ENCODE results near the gene DOCK2. TPM values are rescaled to one million over a fixed set of nuclear protein-coding genes. Genes with fewer than 3 reads are reported as not detected.

DOCK2 gene
- total and polyA plus RNA-seq, 2 of the 8 experiments (the other 6 are each of a cell fraction or from before 2014, with no cell fraction given): 3.9 to 5.7 TPM

DNA sequence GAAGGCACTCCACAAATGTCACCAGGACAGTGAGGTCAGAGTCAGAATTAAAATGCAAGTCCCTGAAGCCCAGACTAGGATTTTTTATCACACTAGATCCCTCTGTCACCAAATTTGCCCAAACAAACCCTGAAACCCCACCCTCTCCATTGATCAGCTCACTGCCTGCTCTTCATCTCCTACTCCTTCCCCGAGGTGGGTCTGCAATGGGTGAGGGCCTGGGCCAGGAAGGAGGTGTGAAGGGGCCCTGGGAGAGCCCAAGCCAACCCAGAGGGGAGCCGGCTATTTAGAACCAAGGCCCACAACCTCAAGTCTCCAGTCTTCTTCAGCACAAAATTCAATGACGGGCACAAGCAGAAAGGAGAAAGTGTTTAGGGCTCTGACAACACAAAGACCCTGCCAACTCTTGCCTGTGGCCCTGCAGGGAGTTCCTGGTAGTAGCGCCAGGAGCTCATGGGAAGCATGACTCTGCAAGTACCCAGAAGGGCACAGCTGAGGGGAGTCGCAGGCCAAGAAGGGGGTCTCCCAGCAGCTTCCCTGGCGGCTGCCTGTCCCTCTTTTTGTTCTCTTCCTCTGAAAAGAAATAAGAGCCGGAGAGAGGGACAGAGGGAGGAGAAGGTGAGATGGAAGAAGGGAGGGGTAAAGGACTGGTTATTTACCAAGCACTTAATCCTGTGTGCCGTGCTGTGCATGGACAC is 474.2 kb downstream of the DOCK2 start (continued):
- TF ChIP-seq NANOG (IDR thresholded peaks at IDR 0.05; ENCODE audit: insufficient read depth, low read depth, low read length, poor library complexity, severe bottlenecking) (no peak), EGR1 (IDR thresholded peaks at IDR 0.05; ENCODE audit: borderline replicate concordance, low read depth, low read length) (no peak), SP1 (IDR thresholded peaks at IDR 0.05; ENCODE audit: low read depth, low read length) (no peak), TBP (IDR thresholded peaks at IDR 0.05; ENCODE audit: low read depth, low read length) (no peak), TCF12 (IDR thresholded peaks at IDR 0.05; ENCODE audit: low read depth, low read length) (no peak), POU5F1 (IDR thresholded peaks at IDR 0.05; ENCODE audit: low read depth, low read length) (no peak), SIX5 (IDR thresholded peaks at IDR 0.05; ENCODE audit: low read depth, low read length) (no peak)
